Gastroesophageal sphincter (tissue), 4 donors: ENCODE data around the gene FN3K. TPM values are rescaled to one million over a fixed set of nuclear protein-coding genes. Genes with fewer than 3 reads are reported as not detected.
"Not testable (repeated sequence)": the region's sequence is repeated elsewhere in the genome, so short reads cannot be mapped to it uniquely, and the experiment has no call there.

ENCODE experiments used
- ATAC-seq: fragments of 150-250 bp; one replicate; pipeline ENCODE4 v1.9.1; 2016; ENCODE audit warnings: mild to moderate bottlenecking, moderate library complexity
- H3K27ac ChIP-seq, 4 donors: fragments of 200-600 bp; sonication (generic) in 3 of 4; 1 replicate in 3 of 4; 2 replicates in 1 of 4; pipeline ENCODE4 v1.5.1; 2016 to 2019
- H3K27me3 ChIP-seq: fragments of 200-600 bp; sonication (generic); one replicate; pipeline ENCODE4 v1.5.1; 2019
- H3K36me3 ChIP-seq, 2 donors: fragments of 200-600 bp; sonication (generic); one replicate each; pipeline ENCODE4 v1.5.1; 2019; ENCODE audit warnings: control low read depth in 1 of 2
- H3K4me1 ChIP-seq, 3 donors: fragments of 200-600 bp; sonication (generic); 1 replicate in 2 of 3; 2 replicates in 1 of 3; pipeline ENCODE4 v1.5.1; 2016 to 2019; ENCODE audit warnings: control low read depth in 2 of 3
- H3K4me3 ChIP-seq, 2 donors: fragments of 200-600 bp; sonication (generic); one replicate each; pipeline ENCODE4 v1.5.1; 2019; ENCODE audit warnings: mild to moderate bottlenecking in 1 of 2, moderate library complexity in 1 of 2
- H3K9me3 ChIP-seq, 3 donors: fragments of 200-600 bp; sonication (generic); one replicate each; pipeline ENCODE4 v1.5.1; 2017 to 2019; ENCODE audit warnings: control low read depth in 2 of 3
- CTCF ChIP-seq, 4 experiments: fragments of 200-600 bp in 2 of 4; fragments of 450-650 bp in 2 of 4; sonication (generic) in 1 of 4; IDR thresholded peaks; one replicate each; pipeline ENCODE4 v1.5.1; 2017 to 2019; ENCODE audit warnings: antibody characterized with exemption in 4 of 4, mild to moderate bottlenecking in 2 of 4, moderate library complexity in 2 of 4
- EP300 ChIP-seq: sonication (generic); formaldehyde crosslinking; IDR thresholded peaks from one replicate; pipeline ENCODE4 v1.6.1; 2017; ENCODE audit warnings: antibody characterized with exemption, mild to moderate bottlenecking
- POLR2A ChIP-seq, 2 donors: fragments of 450-650 bp; IDR thresholded peaks; one replicate each; pipeline ENCODE4 v1.6.1; 2017; ENCODE audit warnings: antibody characterized with exemption in 2 of 2, mild to moderate bottlenecking in 2 of 2, moderate library complexity in 1 of 2
- POLR2AphosphoS5 ChIP-seq: sonication (generic); formaldehyde crosslinking; IDR thresholded peaks from one replicate; pipeline ENCODE4 v1.6.1; 2017; ENCODE audit warnings: antibody characterized with exemption
- WGBS, 2 donors: methylation state at CpG; one replicate each; pipeline ENCODE4 v1.1.5; 2018; ENCODE audit warnings: low coverage in 1 of 2; 5-methylcytosine and 5-hydroxymethylcytosine counted together
- total RNA-seq, 4 donors: library from RNA; depleted of rRNA; stranded (reverse); fragments of >200 nt; gene quantifications; one replicate each; pipeline ENCODE4 v1.1.0, GENCODE V29; 2016

FN3K gene
- total RNA-seq, 4 donors from 2014 or later: 6.9 to 22.0 (median 8.6) TPM

GRCh38 chr17:82740906-82741759 is 5.7 kb downstream of the FN3K start:
- 86 to 92% methylated on average over 1 to 4 of the region's 10 CpGs for WGBS, 2 donors
- H3K4me3 ChIP-seq: no peak overlapping the region
- no peak overlapping the region for H3K27ac ChIP-seq
- no peaks in the 10 kb centered on the region for H3K27me3 ChIP-seq
- TF ChIP-seq EP300 (no peak), CTCF (IDR thresholded peaks at IDR 0.05) (no peak), POLR2A (IDR thresholded peaks at IDR 0.05) (no peak), POLR2AphosphoS5 (no peak)
- ATAC-seq: no peak
- peaks cover 0 to 68% of the 10 kb centered on the region in 2 donors for H3K36me3 ChIP-seq
- peaks cover 0 to 23% (median 9%) of the 10 kb centered on the region in 3 donors for H3K4me1 ChIP-seq
- peaks cover 0 to 19% (median 0%) of the 10 kb centered on the region in 3 donors for H3K9me3 ChIP-seq

GRCh38 chr17:82743344-82744219 is 8.2 kb downstream of the FN3K start:
- ATAC-seq: no peak
- 72% methylated on average over 4 of the region's 16 CpGs; no CpG with 5 or more reads in 1 of the 2 donors for WGBS, 2 donors
- H3K9me3 ChIP-seq: peaks cover 0 to 23% (median 0%) of the 10 kb centered on the region in 3 donors
- TF ChIP-seq POLR2AphosphoS5 (no peak), POLR2A (IDR thresholded peaks at IDR 0.05) (no peak), EP300 (no peak), CTCF (IDR thresholded peaks at IDR 0.05) (no peak)
- H3K4me1 ChIP-seq: peaks cover 0 to under 1% (median 0%) of the 10 kb centered on the region in 3 donors
- H3K4me3 ChIP-seq: no peak overlapping the region
- H3K36me3 ChIP-seq: peaks cover 0 to 57% of the 10 kb centered on the region in 2 donors
- H3K27ac ChIP-seq: no peak overlapping the region
- H3K27me3 ChIP-seq: no peaks in the 10 kb centered on the region

- H3K36me3 ChIP-seq: peaks cover 0 to 55% of the 10 kb centered on the region in 2 donors
- H3K27me3 ChIP-seq, H3K27ac ChIP-seq, H3K4me1 ChIP-seq, H3K4me3 ChIP-seq, ATAC-seq: not testable (repeated sequence)
- peaks cover 0 to 23% (median 0%) of the 10 kb centered on the region in 3 donors for H3K9me3 ChIP-seq
- WGBS, 2 donors: 42% methylated on average over 4 of the region's 7 CpGs; no CpG with 5 or more reads in 1 of the 2 donors
These were observed 9.3 kb downstream of the FN3K start for GRCh38 chr17:82744736-82745135.

GRCh38 chr17:82745524-82745923 is 10.1 kb downstream of the FN3K start:
- no peak for TF ChIP-seq POLR2AphosphoS5
- no peak for TF ChIP-seq EP300
- no peaks in the 10 kb centered on the region for H3K27me3 ChIP-seq
- no peaks in the 10 kb centered on the region for H3K4me1 ChIP-seq
- no peak overlapping the region for H3K4me3 ChIP-seq
- no peak for ATAC-seq
- whole genome bisulfite sequencing, 2 donors: 73 to 89% methylated on average over 7 of the region's 8 CpGs
- peaks cover 0 to 48% of the 10 kb centered on the region in 2 donors for H3K36me3 ChIP-seq
- no peak overlapping the region for H3K27ac ChIP-seq
- H3K9me3 ChIP-seq: peaks cover 0 to 20% (median 0%) of the 10 kb centered on the region in 3 donors

- Histone ChIP-seq H3K4me3 (no peak overlapping the region), H3K27me3 (no peaks in the 10 kb centered on the region), H3K9me3 (peaks cover 0 to 11% (median 0%) of the 10 kb centered on the region in 3 donors), H3K36me3 (peaks cover 0 to 15% of the 10 kb centered on the region in 2 donors), H3K27ac (no peak overlapping the region), H3K4me1 (peaks cover 0 to 20% (median 11%) of the 10 kb centered on the region in 3 donors)
- TF ChIP-seq POLR2AphosphoS5 (no peak), EP300 (no peak), POLR2A (IDR thresholded peaks at IDR 0.05) (no peak), CTCF (IDR thresholded peaks at IDR 0.05) (no peak)
- ATAC-seq: no peak
- WGBS, 2 donors: 93 to 100% methylated on average over 2 to 4 of the region's 16 CpGs
These were observed 13.3 kb downstream of the FN3K start for GRCh38 chr17:82748756-82749155.
